ENCODE measurements around the gene SEC16A. TPM values are rescaled to one million over a fixed set of nuclear protein-coding genes. Genes with fewer than 3 reads are reported as not detected.
"Not testable (repeated sequence)": the region's sequence is repeated elsewhere in the genome, so short reads cannot be mapped to it uniquely, and the experiment has no call there.

The SEC16A gene
- total RNA-seq, 1 donor from 2014 or later: 87.3 TPM

DNA sequence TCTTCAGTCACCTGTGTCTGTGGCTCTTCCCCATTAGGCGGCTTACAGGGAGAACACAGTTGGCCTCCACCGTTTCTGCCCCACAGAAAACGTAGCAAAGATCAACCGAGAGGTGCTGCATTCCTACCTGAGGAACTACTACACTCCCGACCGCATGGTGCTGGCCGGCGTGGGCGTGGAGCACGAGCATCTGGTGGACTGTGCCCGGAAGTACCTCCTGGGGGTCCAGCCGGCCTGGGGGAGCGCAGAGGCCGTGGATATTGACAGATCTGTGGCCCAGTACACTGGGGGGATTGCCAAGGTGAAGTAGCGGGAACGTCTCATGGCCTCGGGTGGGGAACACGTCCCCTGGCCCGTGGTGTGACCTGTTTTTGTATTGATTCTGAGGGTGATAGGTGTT, 65.9 kb downstream of the SEC16A start:
- Mint-ChIP-seq H3K27me3 (ENCODE audit: insufficient read depth) (no peaks in the 10 kb centered on the region), H3K27ac (no peak overlapping the region), H3K36me3 (ENCODE audit: low read depth) (peaks cover 43% of the 10 kb centered on the region), H3K9me3 (no peaks in the 10 kb centered on the region), H3K4me3 (no peak overlapping the region), H3K4me1 (ENCODE audit: low read depth) (peaks cover 9% of the 10 kb centered on the region)
- DNase-seq (ENCODE audit: low spot score): no peak
- intact Hi-C loops (cut with micrococcal nuclease): no loop called here

DNA sequence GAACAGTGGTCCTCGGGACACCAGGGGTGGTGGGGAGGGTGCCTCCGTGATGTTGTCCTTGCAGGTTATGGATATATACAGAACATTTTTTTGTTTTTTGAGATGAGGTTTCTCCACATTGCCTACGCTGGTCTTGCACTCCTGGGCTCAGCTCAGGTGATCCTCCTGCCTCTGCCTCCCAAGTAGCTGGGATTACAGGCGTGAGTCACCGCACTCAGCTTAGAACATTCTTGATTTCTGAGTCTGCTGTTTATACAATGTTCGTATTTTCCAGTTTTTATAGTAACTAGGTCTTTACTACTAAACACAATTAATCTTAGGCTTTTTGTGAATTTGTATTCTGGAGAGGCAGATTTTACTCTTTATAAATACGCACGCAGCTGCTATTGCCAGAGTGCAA, 66.4 kb downstream of the SEC16A start:
- intact Hi-C loops (cut with micrococcal nuclease): no loop called here
- DNase-seq (ENCODE audit: low spot score): no peak

DNA sequence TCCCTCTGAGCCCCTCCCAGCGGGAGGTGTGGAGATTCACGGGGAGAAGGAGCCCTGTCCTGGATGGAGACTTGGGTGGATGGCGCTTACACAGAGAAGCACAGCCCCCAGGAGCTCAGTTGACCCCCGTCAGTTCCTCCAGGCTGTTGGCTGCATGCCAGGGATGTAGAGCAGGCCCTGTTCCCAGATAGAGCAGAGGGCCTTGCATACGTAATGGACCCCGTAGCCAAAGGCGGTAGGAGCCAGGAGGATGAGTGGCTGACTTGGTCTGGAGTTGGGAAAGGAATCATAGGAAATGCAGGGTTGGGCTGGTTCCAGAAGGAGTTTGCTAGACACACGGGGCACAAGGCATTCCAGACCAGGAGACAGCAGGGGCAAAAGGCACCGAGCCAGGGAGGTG, 69.9 kb downstream of the SEC16A start:
- Mint-ChIP-seq H3K36me3 (ENCODE audit: low read depth) (peaks cover 49% of the 10 kb centered on the region), H3K27me3 (ENCODE audit: insufficient read depth) (peaks cover 3% of the 10 kb centered on the region), H3K4me1 (ENCODE audit: low read depth) (peaks cover 35% of the 10 kb centered on the region), H3K9me3 (no peaks in the 10 kb centered on the region), H3K27ac (no peak overlapping the region), H3K4me3 (no peak overlapping the region)
- no peak for DNase-seq (ENCODE audit: low spot score)
- intact Hi-C loops (cut with micrococcal nuclease): no loop called here

More for the DNA sequence above, 66.4 kb downstream of the SEC16A start:
- H3K4me1 Mint-ChIP-seq (ENCODE audit: low read depth): peaks cover 14% of the 10 kb centered on the region
- no peak overlapping the region for H3K27ac Mint-ChIP-seq
- H3K36me3 Mint-ChIP-seq (ENCODE audit: low read depth): peaks cover 44% of the 10 kb centered on the region
- H3K27me3 Mint-ChIP-seq (ENCODE audit: insufficient read depth): no peaks in the 10 kb centered on the region
- H3K4me3 Mint-ChIP-seq: no peak overlapping the region
- no peaks in the 10 kb centered on the region for H3K9me3 Mint-ChIP-seq

DNA sequence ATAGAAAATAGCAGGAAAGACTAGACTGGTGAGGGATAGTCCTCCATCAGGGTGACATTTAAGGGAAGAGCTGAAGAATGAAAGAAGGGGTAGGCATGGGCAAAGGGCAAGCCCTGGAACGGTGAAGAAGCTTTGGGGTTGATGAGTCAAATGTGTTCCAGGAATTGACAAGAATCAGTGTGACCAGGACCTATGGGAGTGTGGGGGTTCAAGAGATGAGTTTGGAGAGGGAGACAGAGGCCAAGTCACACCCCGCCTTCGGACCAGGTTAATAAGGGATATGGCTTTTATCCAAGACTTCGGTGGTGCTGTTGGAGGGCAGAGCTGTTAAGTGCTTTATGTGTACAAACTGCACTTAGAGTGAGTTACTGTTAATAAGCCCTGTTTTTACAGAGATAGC, 71.5 kb downstream of the SEC16A start:
- H3K36me3 Mint-ChIP-seq (ENCODE audit: low read depth): peaks cover 50% of the 10 kb centered on the region
- peaks cover 3% of the 10 kb centered on the region for H3K27me3 Mint-ChIP-seq (ENCODE audit: insufficient read depth)
- H3K4me1 Mint-ChIP-seq (ENCODE audit: low read depth): peaks cover 35% of the 10 kb centered on the region
- peak overlapping the region; percentile 94 for H3K27ac Mint-ChIP-seq
- intact Hi-C loops (cut with micrococcal nuclease): loop anchor here (2.0 kb wide), 1 partner anchor 71 kb away; the partner anchor contains the start of gene SEC16A
- H3K9me3 Mint-ChIP-seq: no peaks in the 10 kb centered on the region
- no peak for DNase-seq (ENCODE audit: low spot score)
- peak overlapping the region; percentile 97 for H3K4me3 Mint-ChIP-seq

DNA sequence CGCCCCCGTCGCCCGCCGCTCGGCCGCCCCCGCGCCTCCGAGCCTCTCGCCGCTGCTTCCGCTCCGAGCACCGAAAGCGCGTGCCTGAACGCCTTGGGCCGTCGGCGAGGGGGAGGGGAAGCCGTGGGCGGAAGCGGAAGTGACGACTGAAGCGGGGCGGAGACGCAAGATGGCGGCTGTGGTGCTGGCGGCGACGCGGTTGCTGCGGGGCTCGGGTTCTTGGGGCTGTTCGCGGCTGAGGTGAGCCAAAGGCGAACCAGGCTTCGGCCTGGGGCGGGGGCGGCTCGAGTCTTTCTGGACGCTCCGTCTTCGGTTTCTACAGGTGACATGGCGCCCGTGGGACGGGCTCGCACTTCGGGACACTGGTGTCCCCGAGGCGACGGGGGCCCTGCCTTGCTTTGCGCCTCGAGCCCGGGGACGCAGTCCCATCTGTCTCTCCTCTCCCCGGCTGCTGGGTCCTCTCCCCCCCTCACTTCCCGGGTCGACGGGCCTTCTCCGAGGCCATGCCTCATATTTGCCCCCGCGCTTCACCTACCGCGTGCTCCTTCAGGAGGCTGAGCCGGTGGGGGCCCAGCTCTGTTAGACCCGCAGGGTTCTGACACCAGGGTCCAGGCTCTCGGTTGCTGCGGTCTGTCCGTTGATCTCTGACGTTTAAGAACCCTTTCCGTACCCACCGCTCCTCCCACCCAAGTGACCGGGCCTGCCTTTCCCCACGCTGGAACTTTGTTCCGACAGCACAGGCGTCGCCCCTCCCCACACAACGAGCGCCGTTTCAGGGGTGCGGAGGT, 72.1 kb downstream of the SEC16A start, which contains the start of the genes ENTR1 and PMPCA:
ENTR1 (minus strand) TSS at position 115 of the 788 bp plus-strand sequence. CDS start 217 bp downstream, outside the sequence.
PMPCA (plus strand) TSS at position 159 of the 788 bp plus-strand sequence; CDS start at position 170, 11 bp downstream.
- peaks cover 50% of the 10 kb centered on the region for H3K36me3 Mint-ChIP-seq (ENCODE audit: low read depth)
- DNase-seq (ENCODE audit: low spot score): peak; percentile 93
- intact Hi-C loops (cut with micrococcal nuclease): loop anchor here (1.0 to 2.0 kb wide), 4 partner anchors 10 to 72 kb away; partner anchors contain the start of genes DNLZ, INPP5E, SEC16A and SNAPC4
- peak within 1 kb of the TSS; percentile 97 for H3K4me3 Mint-ChIP-seq
- H3K4me1 Mint-ChIP-seq (ENCODE audit: low read depth): peaks cover 35% of the 10 kb centered on the region
- H3K27ac Mint-ChIP-seq: peak within 1 kb of the TSS; percentile 94
- H3K9me3 Mint-ChIP-seq: no peaks in the 10 kb centered on the region
- peaks cover 3% of the 10 kb centered on the region for H3K27me3 Mint-ChIP-seq (ENCODE audit: insufficient read depth)

DNA sequence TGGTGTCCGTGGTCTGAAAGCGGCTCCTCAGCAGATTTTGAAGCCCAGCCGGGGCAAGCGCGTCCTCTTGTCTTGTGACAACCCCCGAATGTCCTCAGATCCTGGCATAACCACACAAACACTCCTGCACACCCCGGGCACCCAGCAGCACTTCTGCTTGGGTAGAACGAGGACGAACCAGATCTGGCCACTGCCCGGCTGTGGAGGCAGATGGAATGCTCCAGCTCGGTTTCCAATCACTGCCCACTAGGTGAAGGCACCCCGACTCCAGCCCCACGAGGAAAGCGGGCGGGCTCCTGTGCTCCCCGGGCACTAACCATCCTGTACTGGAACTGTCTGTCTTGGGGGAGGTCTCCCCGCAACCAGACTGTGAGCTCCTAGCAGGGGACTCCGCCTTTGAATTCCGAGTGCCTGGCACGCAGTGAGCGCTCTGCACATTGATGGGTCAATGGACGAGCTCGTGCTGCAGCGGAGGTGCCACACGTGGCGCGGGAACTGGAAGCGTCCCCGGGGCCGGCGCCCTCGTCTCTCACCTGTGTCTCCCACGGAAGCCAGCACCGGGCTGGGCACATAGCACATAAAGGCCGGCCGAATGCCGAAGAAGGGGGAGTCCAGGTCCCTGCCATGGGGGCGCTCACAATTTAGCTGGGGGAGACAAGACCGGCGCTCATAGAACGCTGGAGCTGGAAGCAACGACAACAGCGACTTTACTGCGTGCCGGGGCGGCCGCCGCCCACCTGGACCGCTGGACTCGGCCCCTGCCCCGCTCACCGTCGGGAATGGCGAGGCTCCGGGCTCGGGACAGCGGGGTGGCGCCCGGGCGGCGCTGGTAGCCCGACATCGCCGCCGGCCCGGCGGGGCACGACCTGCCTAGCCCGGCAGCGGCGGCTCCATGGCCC, 73.0 kb downstream of the SEC16A start:
- intact Hi-C loops (cut with micrococcal nuclease): loop anchor here (1.0 to 2.0 kb wide), 4 partner anchors 10 to 73 kb away; partner anchors contain the start of genes DNLZ, INPP5E, SEC16A and SNAPC4
- DNase-seq (ENCODE audit: low spot score): peak; percentile 9
- Mint-ChIP-seq H3K36me3 (ENCODE audit: low read depth) (peaks cover 57% of the 10 kb centered on the region), H3K4me1 (ENCODE audit: low read depth) (peaks cover 40% of the 10 kb centered on the region), H3K4me3 (peak overlapping the region; percentile 90), H3K27ac (peak overlapping the region; percentile 92), H3K9me3 (no peaks in the 10 kb centered on the region), H3K27me3 (ENCODE audit: insufficient read depth) (peaks cover 3% of the 10 kb centered on the region)

DNA sequence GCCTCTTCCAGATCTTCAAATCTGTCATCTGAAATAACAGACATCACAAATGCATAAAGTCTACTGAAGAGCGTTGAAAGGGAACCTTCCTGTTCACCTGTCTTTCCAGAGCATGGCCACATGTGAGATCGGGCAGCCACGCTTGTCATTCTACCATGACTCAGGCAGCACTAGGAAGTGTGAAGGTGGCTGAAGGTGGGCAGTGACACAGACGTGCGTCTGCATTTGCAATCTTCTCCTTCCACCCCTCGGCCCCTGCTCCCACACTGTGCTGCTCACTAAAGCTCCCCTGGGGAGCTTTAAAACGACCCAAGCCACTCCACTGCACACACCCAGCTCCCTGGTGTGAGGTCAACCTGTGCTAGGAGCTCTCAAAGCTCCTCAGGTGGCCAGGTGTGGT, 74.9 kb downstream of the SEC16A start:
- peak overlapping the region; percentile 3 for H3K4me3 Mint-ChIP-seq
- peaks cover 57% of the 10 kb centered on the region for H3K36me3 Mint-ChIP-seq (ENCODE audit: low read depth)
- H3K27ac Mint-ChIP-seq: no peak overlapping the region
- H3K4me1 Mint-ChIP-seq (ENCODE audit: low read depth): peaks cover 51% of the 10 kb centered on the region
- intact Hi-C loops (cut with micrococcal nuclease): no loop called here
- peaks cover 3% of the 10 kb centered on the region for H3K27me3 Mint-ChIP-seq (ENCODE audit: insufficient read depth)
- DNase-seq (ENCODE audit: low spot score): no peak
- no peaks in the 10 kb centered on the region for H3K9me3 Mint-ChIP-seq

DNA sequence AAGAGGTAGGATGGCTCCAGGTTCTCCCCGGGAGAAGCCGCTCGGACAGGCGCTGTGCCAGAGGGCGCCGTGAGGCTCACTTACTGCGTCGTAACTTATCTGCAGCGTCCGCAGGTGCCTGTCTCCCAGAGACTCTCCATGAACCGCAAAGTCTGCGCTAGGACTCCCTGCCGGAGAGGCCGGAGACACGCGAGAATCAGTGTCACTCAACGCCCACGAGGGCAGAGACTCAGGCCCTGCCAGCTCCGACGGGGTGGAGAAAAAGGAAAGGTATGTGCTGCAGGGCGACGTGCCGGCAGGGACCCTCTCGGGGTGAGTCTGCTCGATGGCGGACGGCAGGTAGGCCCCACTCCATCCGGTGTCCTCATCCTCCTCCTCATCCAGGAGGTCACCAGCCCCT, 75.8 kb downstream of the SEC16A start:
- intact Hi-C loops (cut with micrococcal nuclease); H3K27ac Mint-ChIP-seq; H3K27me3 Mint-ChIP-seq (ENCODE audit: insufficient read depth); DNase-seq (ENCODE audit: low spot score); H3K9me3 Mint-ChIP-seq: not testable (repeated sequence)
- peak overlapping the region; percentile 15 for H3K4me3 Mint-ChIP-seq
- H3K36me3 Mint-ChIP-seq (ENCODE audit: low read depth): peaks cover 57% of the 10 kb centered on the region
- H3K4me1 Mint-ChIP-seq (ENCODE audit: low read depth): peaks cover 54% of the 10 kb centered on the region

DNA sequence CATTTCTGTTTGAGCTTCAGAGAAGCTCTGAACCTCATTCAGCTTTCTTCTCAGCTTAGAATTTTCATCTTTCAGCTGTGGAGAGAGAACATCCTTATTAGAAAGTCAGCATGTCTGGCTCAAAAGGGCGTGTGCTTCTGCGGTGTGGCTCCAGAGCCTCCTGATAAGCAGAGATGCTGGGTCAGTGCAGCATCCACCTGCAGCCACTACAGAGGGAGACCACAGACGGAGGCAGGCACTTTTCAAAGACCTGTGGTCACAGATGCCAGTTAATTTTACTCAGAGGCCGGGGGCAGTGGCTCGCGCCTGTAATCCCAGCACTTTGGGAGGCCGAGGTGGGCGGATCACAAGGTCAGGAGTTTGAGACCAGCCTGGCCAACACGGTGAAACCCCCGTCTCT, 76.9 kb downstream of the SEC16A start:
- H3K27ac Mint-ChIP-seq; H3K9me3 Mint-ChIP-seq; H3K27me3 Mint-ChIP-seq (ENCODE audit: insufficient read depth); DNase-seq (ENCODE audit: low spot score); intact Hi-C loops (cut with micrococcal nuclease): not testable (repeated sequence)
- H3K4me3 Mint-ChIP-seq: peak overlapping the region; percentile 11
- H3K4me1 Mint-ChIP-seq (ENCODE audit: low read depth): peaks cover 43% of the 10 kb centered on the region
- H3K36me3 Mint-ChIP-seq (ENCODE audit: low read depth): peaks cover 54% of the 10 kb centered on the region

DNA sequence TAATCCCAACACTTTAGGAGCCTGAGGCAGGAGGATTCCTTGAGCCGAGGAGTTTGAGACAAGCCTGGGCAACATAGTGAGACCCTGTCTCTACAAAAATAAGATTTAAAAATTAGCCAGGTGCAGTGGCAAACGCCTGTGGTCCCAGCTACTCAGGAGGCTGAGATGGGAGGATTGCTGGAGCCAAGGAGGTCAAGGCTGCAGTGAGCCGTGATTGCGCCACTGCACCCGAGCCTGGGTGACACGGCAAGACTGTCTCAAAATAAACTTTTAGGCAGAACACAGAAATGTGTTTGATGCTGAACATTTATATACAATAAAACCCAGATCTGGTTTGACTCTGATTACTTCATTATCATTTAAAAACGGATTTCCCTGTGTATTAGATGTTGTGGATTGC, 77.4 kb downstream of the SEC16A start:
- H3K4me3 Mint-ChIP-seq: peak overlapping the region; percentile 11

DNA sequence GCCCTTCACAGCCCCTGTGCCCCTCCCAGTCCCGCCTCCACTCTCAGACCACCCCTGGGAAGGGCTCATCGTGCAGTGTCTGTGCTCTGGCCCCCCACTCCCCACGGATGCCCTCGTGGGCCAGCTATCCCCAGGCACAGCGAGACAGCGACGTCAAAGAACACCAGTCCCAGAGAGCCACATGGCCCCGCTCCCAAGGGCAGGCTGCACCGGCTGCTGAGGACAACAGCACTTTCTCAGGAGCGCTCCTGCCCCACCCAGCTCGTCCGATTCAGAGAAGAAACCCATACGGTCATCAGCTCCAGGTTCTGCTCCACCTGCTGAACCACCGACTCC, 78.1 kb downstream of the SEC16A start:
- DNase-seq (ENCODE audit: low spot score): no peak
- peak overlapping the region; percentile 79 for H3K27ac Mint-ChIP-seq
- intact Hi-C loops (cut with micrococcal nuclease): loop anchor here (5.0 kb wide), 1 partner anchor 497 kb away; the partner anchor contains the start of gene CAMSAP1
- H3K4me1 Mint-ChIP-seq (ENCODE audit: low read depth): peaks cover 39% of the 10 kb centered on the region
- H3K27me3 Mint-ChIP-seq (ENCODE audit: insufficient read depth): peaks cover 3% of the 10 kb centered on the region
- H3K36me3 Mint-ChIP-seq (ENCODE audit: low read depth): peaks cover 54% of the 10 kb centered on the region
- no peaks in the 10 kb centered on the region for H3K9me3 Mint-ChIP-seq
- peak overlapping the region; percentile 65 for H3K4me3 Mint-ChIP-seq

More for the DNA sequence above, 77.4 kb downstream of the SEC16A start:
- intact Hi-C loops (cut with micrococcal nuclease): no loop called here
- DNase-seq (ENCODE audit: low spot score): no peak
- H3K36me3 Mint-ChIP-seq (ENCODE audit: low read depth): peaks cover 54% of the 10 kb centered on the region
- H3K9me3 Mint-ChIP-seq: no peaks in the 10 kb centered on the region
- H3K27me3 Mint-ChIP-seq (ENCODE audit: insufficient read depth): peaks cover 3% of the 10 kb centered on the region
- peaks cover 42% of the 10 kb centered on the region for H3K4me1 Mint-ChIP-seq (ENCODE audit: low read depth)
- H3K27ac Mint-ChIP-seq: no peak overlapping the region

DNA sequence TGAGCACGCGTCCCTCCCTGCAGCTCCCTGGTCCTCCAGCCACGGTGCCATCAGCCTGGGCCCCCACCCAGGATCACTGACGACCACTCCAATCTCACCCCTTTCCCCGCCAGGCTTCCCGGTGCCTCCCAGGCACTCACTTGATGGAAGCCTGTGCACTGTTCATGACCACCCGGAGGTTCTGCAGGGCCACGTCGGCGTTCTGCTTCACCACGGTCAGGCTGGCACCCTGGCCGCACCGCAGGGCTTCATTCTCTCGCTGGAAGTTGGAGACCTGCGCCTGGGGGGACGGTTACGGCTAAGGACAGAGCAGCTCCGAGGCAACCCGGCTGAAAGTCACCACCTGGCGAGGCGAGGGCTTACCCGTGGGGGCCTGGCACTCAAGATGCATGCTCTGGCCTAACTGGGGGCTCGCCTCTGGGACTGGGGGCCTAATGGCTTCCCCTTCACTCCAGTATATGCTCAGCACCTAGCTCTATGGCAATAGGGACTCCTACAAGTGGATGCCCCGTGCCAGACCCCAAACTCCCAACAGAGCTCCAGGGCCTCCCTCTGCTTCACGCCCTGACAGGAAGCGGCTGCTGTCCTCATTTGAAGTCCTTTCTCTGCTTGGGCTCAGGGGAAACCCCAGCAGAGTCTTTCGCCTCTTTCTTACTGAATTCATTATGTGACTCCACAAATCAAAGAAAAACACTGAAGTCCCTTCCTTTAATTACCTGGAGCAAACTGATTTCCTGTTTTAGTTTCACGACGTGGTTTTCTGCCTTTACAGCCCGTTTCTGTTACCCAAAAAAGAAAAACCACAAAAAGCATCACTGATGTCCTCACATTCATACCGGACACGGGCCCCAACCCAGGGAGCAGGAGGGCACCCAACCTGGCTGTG, 78.7 kb downstream of the SEC16A start:
- intact Hi-C loops (cut with micrococcal nuclease): loop anchor here (5.0 kb wide), 1 partner anchor 497 kb away; the partner anchor contains the start of gene CAMSAP1
- Mint-ChIP-seq H3K9me3 (no peaks in the 10 kb centered on the region), H3K4me3 (peak overlapping the region; percentile 65), H3K27me3 (ENCODE audit: insufficient read depth) (peaks cover 3% of the 10 kb centered on the region), H3K4me1 (ENCODE audit: low read depth) (peaks cover 38% of the 10 kb centered on the region), H3K27ac (peak overlapping the region; percentile 79), H3K36me3 (ENCODE audit: low read depth) (peaks cover 55% of the 10 kb centered on the region)
- DNase-seq (ENCODE audit: low spot score): peak; percentile 40

All from activated T-helper 1 cell treated with anti-CD3 and anti-CD28 coated beads, Interleukin-12 subunit alpha, Interleukin-12 subunit beta, Interleukin-2, Interleukin-4 antibody, amounts not matched to agents 30 ng/mL and 10 ng/mL and 1 ng/mL, durations not matched to agents 14 hours and 24 hours and 36 hours (primary cell).